GM21381 (cell line): ENCODE measurements around the gene RXRA.

Experiments
- ATAC-seq: cut with Tn5 transposase; IDR thresholded peaks from one replicate; pipeline ENCODE4 v1.9.1; 2021; ENCODE audit warnings: mild to moderate bottlenecking, moderate library complexity; ENCODE audit not compliant: unreplicated experiment

Gene RXRA

GRCh38 chr9:134336228-134336627, 10.0 kb downstream of the RXRA start:
- no peak for ATAC-seq

GRCh38 chr9:134336924-134337323, 10.7 kb downstream of the RXRA start:
- no peak for ATAC-seq

GRCh38 chr9:134337469-134337868, 11.2 kb downstream of the RXRA start:
- no peak for ATAC-seq

GRCh38 chr9:134338394-134339182, 12.3 kb downstream of the RXRA start:
- no peak for ATAC-seq

- ATAC-seq: no peak
Observed at GRCh38 chr9:134339183-134339806, 13.0 kb downstream of the RXRA start.

GRCh38 chr9:134340475-134341160, 14.4 kb downstream of the RXRA start:
- ATAC-seq: no peak

GRCh38 chr9:134341306-134341705, 15.1 kb downstream of the RXRA start:
- ATAC-seq: no peak

GRCh38 chr9:134341929-134342745, 15.9 kb downstream of the RXRA start:
- ATAC-seq: no peak

- ATAC-seq: no peak
Observed at GRCh38 chr9:134342746-134343115, 16.5 kb downstream of the RXRA start.

- no peak for ATAC-seq
Observed at GRCh38 chr9:134343637-134344036, 17.4 kb downstream of the RXRA start.

- no peak for ATAC-seq
Observed at GRCh38 chr9:134344068-134344799, 18.0 kb downstream of the RXRA start.

- ATAC-seq: no peak
Observed at GRCh38 chr9:134344800-134345310, 18.6 kb downstream of the RXRA start.

GRCh38 chr9:134345737-134346136, 19.5 kb downstream of the RXRA start:
- no peak for ATAC-seq

GRCh38 chr9:134346151-134346550, 19.9 kb downstream of the RXRA start:
- no peak for ATAC-seq

- no peak for ATAC-seq
Observed at GRCh38 chr9:134346840-134347583, 20.8 kb downstream of the RXRA start.

GRCh38 chr9:134347996-134348395, 21.7 kb downstream of the RXRA start:
- ATAC-seq: no peak

GRCh38 chr9:134348404-134349155, 22.3 kb downstream of the RXRA start:
- no peak for ATAC-seq

GRCh38 chr9:134349936-134350335, 23.7 kb downstream of the RXRA start:
- no peak for ATAC-seq
